Stimulated activated CD8-positive, alpha-beta memory T cell treated with anti-CD3 and anti-CD28 coated beads, Interleukin-4, amount 100 ng/mL, for 24 hours (primary cell): ENCODE data around the gene OTUB1.

Source experiments
- DNase-seq: peaks from one replicate; pipeline ENCODE4 v3.0.0-alpha.2; 2020; ENCODE audit warnings: low read depth

Gene OTUB1

GRCh38 chr11:63974259-63975143 lies 11.7 kb upstream of the OTUB1 start, which contains the start of gene COX8A:
TSS of gene COX8A (plus strand) at chr11:63974620. CDS start at chr11:63974681, 61 bp downstream.
- DNase-seq = peak; percentile 89

- no peak for DNase-seq
Measured at GRCh38 chr11:63978551-63979239, 7.5 kb upstream of the OTUB1 start.

- no peak for DNase-seq
Measured at GRCh38 chr11:63979426-63979825, 6.8 kb upstream of the OTUB1 start.

GRCh38 chr11:63985812-63986155 lies 454 bp upstream of the OTUB1 start:
- peak; percentile 49 for DNase-seq

- DNase-seq = no peak
Measured at GRCh38 chr11:63986932-63987513, 785 bp downstream of the OTUB1 start.

- DNase-seq = no peak
Measured at GRCh38 chr11:63991558-63991957, 5.3 kb downstream of the OTUB1 start.

GRCh38 chr11:63993100-63993499 lies 6.9 kb downstream of the OTUB1 start:
- no peak for DNase-seq

- DNase-seq = no peak
Measured at GRCh38 chr11:63993993-63994392, 7.8 kb downstream of the OTUB1 start.

GRCh38 chr11:63996512-63996911 lies 10.3 kb downstream of the OTUB1 start:
- DNase-seq = no peak

- DNase-seq = no peak
Measured at GRCh38 chr11:63997104-63997700, 11.0 kb downstream of the OTUB1 start.

GRCh38 chr11:63997801-63998337 lies 11.6 kb downstream of the OTUB1 start:
- DNase-seq = no peak

GRCh38 chr11:63998558-63999348 lies 12.5 kb downstream of the OTUB1 start:
- DNase-seq = no peak

- DNase-seq = peak; percentile 49
Measured at GRCh38 chr11:63999349-64000025, 13.2 kb downstream of the OTUB1 start.

- peak; percentile 61 for DNase-seq
Measured at GRCh38 chr11:64000026-64000739, 13.9 kb downstream of the OTUB1 start.

GRCh38 chr11:64000740-64001483 lies 14.7 kb downstream of the OTUB1 start:
- no peak for DNase-seq

- no peak for DNase-seq
Measured at GRCh38 chr11:64001484-64002420, 15.5 kb downstream of the OTUB1 start.

- DNase-seq = no peak
Measured at GRCh38 chr11:64003807-64004589, 17.8 kb downstream of the OTUB1 start.
